Tibial artery (tissue), 4 donors: ENCODE measurements around the gene TEAD1.

Experiments
- DNase-seq, 2 donors: peaks; one replicate each; pipeline ENCODE4 v3.0.0-alpha.2; 2019
- H3K27ac ChIP-seq, 2 donors: fragments of 200-600 bp; sonication (generic) in 1 of 2; 1 replicate in 1 of 2; 2 replicates in 1 of 2; pipeline ENCODE4 v1.5.1; 2018 to 2019; ENCODE audit warnings: mild to moderate bottlenecking in 1 of 2
- H3K27me3 ChIP-seq, 2 donors: fragments of 200-600 bp; sonication (generic) in 1 of 2; one replicate each; pipeline versions ENCODE4 v1.5.1 to v1.6.0; 2016 to 2019
- H3K36me3 ChIP-seq, 3 donors: fragments of 200-600 bp; sonication (generic) in 2 of 3; one replicate each; pipeline ENCODE4 v1.5.1; 2016 to 2019; ENCODE audit warnings: mild to moderate bottlenecking in 2 of 3
- H3K4me1 ChIP-seq, 4 donors: fragments of 200-600 bp; sonication (generic) in 2 of 4; 1 replicate in 3 of 4; 2 replicates in 1 of 4; pipeline ENCODE4 v1.5.1; 2016 to 2019
- H3K4me3 ChIP-seq, 2 donors: fragments of 200-600 bp; sonication (generic) in 1 of 2; 1 replicate in 1 of 2; 2 replicates in 1 of 2; pipeline ENCODE4 v1.5.1; 2018 to 2019; ENCODE audit warnings: mild to moderate bottlenecking in 2 of 2
- H3K9me3 ChIP-seq, 3 donors: fragments of 200-600 bp; sonication (generic) in 1 of 3; one replicate each; pipeline ENCODE4 v1.5.1; 2016 to 2019
- intact Hi-C: fragments of 100-400 bp; cut with DNase I; formaldehyde crosslinking; loops from one replicate; pipeline ENCODE4 v1.15.0; 2023; ENCODE audit warnings: low total_unique reads
- TF ChIP-seq, protein P1 (sequence below), 2 experiments: fragments of 200-600 bp in 1 of 2; fragments of 450-650 bp in 1 of 2; IDR thresholded peaks; one replicate each; pipeline ENCODE4 v1.5.1; 2017 to 2019; ENCODE audit warnings: antibody characterized with exemption in 2 of 2, mild to moderate bottlenecking in 1 of 2, moderate library complexity in 1 of 2

The TEAD1 gene

DNA sequence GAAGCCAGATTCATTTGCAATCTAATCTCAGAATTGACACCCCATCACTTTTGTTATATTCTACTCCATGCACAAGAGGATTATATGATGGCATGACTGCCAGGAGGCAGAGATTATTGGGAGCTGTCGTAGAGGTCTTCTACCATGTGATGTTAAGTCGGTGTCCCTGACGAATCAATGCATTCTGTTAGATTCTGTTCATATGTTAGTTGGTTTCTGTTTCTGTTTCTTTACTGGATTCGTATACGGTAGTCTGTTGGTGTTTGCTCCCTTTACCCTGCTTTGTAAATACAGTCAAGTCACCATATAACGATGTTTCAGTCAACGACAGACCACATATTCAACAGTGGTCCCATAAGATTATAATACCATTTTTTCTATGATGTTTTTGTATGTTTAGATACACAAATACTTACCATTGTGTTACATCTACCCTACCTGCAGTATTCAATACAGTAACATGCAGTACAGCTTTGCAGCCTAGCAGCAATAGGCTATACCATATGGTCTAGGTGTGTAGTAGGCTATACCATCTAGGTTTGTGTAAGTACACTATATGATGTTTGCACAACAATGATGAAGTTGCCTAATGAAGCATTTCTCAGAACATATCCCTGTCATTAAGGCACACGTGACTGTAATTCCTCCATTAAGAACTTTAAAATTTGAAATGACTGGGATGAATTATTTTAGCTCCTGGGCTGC lies 312.1 kb downstream of the TEAD1 start:
- TF ChIP-seq, protein P1, sequence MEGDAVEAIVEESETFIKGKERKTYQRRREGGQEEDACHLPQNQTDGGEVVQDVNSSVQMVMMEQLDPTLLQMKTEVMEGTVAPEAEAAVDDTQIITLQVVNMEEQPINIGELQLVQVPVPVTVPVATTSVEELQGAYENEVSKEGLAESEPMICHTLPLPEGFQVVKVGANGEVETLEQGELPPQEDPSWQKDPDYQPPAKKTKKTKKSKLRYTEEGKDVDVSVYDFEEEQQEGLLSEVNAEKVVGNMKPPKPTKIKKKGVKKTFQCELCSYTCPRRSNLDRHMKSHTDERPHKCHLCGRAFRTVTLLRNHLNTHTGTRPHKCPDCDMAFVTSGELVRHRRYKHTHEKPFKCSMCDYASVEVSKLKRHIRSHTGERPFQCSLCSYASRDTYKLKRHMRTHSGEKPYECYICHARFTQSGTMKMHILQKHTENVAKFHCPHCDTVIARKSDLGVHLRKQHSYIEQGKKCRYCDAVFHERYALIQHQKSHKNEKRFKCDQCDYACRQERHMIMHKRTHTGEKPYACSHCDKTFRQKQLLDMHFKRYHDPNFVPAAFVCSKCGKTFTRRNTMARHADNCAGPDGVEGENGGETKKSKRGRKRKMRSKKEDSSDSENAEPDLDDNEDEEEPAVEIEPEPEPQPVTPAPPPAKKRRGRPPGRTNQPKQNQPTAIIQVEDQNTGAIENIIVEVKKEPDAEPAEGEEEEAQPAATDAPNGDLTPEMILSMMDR (IDR thresholded peaks at IDR 0.05): no peak
- H3K27me3 ChIP-seq: peaks cover 0 to 5% of the 10 kb centered on the region in 2 donors
- no peaks in the 10 kb centered on the region for H3K4me1 ChIP-seq
- no peak overlapping the region for H3K4me3 ChIP-seq
- DNase-seq: no peak
- no peaks in the 10 kb centered on the region for H3K9me3 ChIP-seq
- no peaks in the 10 kb centered on the region for H3K36me3 ChIP-seq
- intact Hi-C loops: no loop called here
- H3K27ac ChIP-seq: no peak overlapping the region

DNA sequence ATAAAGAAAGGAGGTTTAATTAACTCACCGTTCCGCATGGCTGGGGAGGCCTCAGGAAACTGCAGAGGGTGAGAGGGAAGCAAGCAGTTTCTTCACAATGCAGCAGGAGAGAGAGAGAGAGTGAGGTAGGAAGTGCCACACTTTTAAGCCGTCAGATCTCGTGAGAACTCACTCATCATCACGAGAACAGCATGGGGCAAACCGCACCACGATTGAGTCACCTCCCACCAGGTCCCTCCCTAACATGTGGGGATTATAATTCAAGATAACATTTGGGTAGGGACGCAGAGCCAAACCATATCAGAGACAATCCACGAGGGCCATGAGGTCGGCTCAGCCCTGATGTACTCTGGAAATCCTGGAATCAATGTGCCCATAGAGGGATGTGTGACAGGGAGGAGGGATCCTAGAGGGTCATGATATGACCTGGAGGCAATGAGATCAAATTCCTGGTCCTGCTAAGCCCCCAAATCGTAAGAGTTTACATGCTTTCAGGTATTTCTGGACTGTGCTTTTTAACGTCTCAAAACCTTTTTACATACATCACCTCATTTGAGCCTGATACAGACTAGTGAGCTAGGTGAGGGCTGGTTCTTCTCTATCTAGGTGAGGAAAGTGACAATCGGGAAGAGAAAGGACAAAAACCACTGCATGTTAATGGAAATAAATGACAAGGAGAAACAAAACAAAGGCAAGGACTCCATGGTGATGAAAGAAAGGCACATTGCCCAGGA lies 315.4 kb downstream of the TEAD1 start:
- no peak for DNase-seq
- Histone ChIP-seq H3K27me3 (no peaks in the 10 kb centered on the region), H3K4me3 (no peak overlapping the region), H3K36me3 (no peaks in the 10 kb centered on the region), H3K9me3 (no peaks in the 10 kb centered on the region), H3K4me1 (no peaks in the 10 kb centered on the region), H3K27ac (no peak overlapping the region)
- TF ChIP-seq, protein P1 (IDR thresholded peaks at IDR 0.05): no peak
- intact Hi-C loops: no loop called here

DNA sequence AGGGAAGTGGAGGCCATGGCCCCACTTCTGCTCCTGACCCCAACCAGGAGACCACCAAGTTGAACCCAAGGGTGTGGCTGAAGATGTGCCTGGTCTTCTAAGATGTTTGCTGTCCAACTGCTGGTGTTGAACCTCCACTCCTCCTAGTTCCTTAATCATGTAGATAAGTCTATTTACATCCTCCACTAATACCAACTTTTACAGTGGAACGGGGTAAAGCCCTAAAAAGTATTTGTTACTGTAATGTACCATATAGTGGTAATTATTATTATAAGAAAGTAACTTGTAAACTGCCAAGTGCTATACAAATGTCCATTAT lies 315.9 kb downstream of the TEAD1 start:
- H3K36me3 ChIP-seq: no peaks in the 10 kb centered on the region
- H3K27ac ChIP-seq: no peak overlapping the region
- H3K27me3 ChIP-seq: no peaks in the 10 kb centered on the region
- no peak for DNase-seq
- no peaks in the 10 kb centered on the region for H3K9me3 ChIP-seq
- no peaks in the 10 kb centered on the region for H3K4me1 ChIP-seq
- TF ChIP-seq, protein P1 (IDR thresholded peaks at IDR 0.05): no peak
- H3K4me3 ChIP-seq: no peak overlapping the region
- intact Hi-C loops: no loop called here

DNA sequence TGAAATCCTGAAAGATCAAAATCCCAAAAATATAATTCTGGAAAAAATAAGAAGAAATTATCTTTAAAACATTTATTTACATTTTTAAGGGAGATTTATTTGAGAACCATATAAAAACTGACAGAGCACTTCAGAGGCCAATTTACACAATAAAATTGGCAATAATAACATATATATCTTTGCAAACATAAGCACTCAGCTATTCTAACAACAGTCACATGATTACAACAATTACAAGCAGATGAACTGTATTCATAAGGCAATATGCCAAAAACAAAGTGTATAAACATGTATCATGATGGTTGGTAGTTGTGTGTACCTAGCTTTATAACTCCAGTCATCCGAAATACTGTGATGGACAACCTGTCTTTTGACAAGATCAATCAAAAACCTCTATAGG lies 317.2 kb downstream of the TEAD1 start:
- H3K4me1 ChIP-seq: no peaks in the 10 kb centered on the region
- no peaks in the 10 kb centered on the region for H3K27me3 ChIP-seq
- TF ChIP-seq, protein P1 (IDR thresholded peaks at IDR 0.05): no peak
- H3K36me3 ChIP-seq: no peaks in the 10 kb centered on the region
- no peak overlapping the region for H3K4me3 ChIP-seq
- no peak overlapping the region for H3K27ac ChIP-seq
- DNase-seq: no peak
- intact Hi-C loops: no loop called here
- H3K9me3 ChIP-seq: no peaks in the 10 kb centered on the region

DNA sequence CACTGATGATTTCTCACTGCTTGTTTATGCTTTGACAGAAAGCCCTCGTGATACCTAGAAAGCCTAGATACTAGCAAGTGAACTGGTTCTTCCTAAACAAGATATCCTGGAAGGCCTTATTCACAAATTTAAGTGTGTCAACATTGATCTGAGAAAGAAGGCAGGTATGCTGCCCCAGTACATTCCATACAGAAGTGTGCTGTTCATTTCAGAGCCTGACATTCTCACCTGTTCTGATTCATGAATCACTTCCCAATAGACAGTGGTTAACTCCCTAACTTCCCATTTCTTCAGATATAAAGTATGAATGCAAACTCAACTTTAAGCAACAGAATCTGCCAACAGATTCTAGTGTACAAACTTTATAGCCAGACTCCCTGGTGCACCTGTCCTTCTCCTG lies 319.4 kb downstream of the TEAD1 start:
- TF ChIP-seq, protein P1 (IDR thresholded peaks at IDR 0.05): no peak
- Histone ChIP-seq H3K36me3 (no peaks in the 10 kb centered on the region), H3K4me3 (no peak overlapping the region), H3K4me1 (no peaks in the 10 kb centered on the region), H3K27ac (no peak overlapping the region), H3K27me3 (no peaks in the 10 kb centered on the region), H3K9me3 (no peaks in the 10 kb centered on the region)
- no peak for DNase-seq
- intact Hi-C loops: no loop called here
